Panc1 (cell line): ENCODE measurements around the gene DAZAP1.

Source experiments
- SIN3A ChIP-seq: IDR thresholded peaks from 2 replicates; pipeline ENCODE4 v1.6.1; 2012; ENCODE audit warnings: low read depth, mild to moderate bottlenecking, low read length, moderate library complexity, borderline replicate concordance; ENCODE audit not compliant: insufficient read depth
- TF ChIP-seq, protein P1 (sequence below): fragments of 450-650 bp; IDR thresholded peaks from 2 replicates; pipeline ENCODE4 v1.5.1; 2017; ENCODE audit warnings: mild to moderate bottlenecking

DNA sequence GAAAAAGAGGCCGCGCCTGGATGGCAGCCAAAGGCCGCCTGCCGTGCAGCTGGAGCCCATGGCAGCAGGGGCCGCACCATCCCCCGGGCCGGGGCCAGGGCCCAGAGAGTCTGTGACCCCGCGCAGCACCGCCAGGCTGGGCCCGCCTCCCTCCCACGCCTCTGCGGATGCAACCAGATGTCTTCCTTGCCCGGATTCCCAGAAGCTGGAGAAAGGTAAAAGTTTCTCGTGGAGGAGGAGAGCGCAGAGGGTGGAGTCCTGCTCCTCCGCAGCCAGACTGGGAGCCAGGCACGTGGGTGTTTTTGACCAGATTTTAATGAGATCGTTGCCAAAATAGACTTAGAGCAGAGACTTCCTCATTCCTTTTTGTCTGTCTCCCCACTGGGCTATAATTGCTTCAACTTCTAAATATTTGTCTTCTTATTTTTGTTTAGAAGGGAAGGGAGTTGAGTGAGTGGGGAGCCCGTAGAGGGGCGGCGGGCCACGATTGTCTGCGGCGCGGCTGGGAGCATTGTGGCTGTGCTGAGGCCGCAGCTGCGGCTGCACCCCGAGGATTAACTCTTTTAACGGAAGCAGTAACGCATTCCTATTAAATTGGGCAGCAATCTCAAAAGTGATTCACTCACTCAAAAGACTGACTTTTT lies 46.4 kb upstream of the DAZAP1 start:
- TF ChIP-seq, protein P1, sequence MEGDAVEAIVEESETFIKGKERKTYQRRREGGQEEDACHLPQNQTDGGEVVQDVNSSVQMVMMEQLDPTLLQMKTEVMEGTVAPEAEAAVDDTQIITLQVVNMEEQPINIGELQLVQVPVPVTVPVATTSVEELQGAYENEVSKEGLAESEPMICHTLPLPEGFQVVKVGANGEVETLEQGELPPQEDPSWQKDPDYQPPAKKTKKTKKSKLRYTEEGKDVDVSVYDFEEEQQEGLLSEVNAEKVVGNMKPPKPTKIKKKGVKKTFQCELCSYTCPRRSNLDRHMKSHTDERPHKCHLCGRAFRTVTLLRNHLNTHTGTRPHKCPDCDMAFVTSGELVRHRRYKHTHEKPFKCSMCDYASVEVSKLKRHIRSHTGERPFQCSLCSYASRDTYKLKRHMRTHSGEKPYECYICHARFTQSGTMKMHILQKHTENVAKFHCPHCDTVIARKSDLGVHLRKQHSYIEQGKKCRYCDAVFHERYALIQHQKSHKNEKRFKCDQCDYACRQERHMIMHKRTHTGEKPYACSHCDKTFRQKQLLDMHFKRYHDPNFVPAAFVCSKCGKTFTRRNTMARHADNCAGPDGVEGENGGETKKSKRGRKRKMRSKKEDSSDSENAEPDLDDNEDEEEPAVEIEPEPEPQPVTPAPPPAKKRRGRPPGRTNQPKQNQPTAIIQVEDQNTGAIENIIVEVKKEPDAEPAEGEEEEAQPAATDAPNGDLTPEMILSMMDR: no peak
- TF ChIP-seq SIN3A: no peak
